Esophagus squamous epithelium (tissue), 5 donors: Measurements from ENCODE around the gene DIAPH3. TPM values are rescaled to one million over a fixed set of nuclear protein-coding genes. Genes with fewer than 3 reads are reported as not detected.

ENCODE experiments used
- DNase-seq: peaks from one replicate; lab custom pipeline; 2025; lab: John Stamatoyannopoulos, UW
- H3K27ac ChIP-seq, 4 donors: fragments of 200-600 bp; sonication (generic); one replicate each; pipeline ENCODE4 v1.5.1; 2016 to 2019; ENCODE audit warnings: mild to moderate bottlenecking in 1 of 4
- H3K27me3 ChIP-seq, 4 donors: fragments of 200-600 bp; sonication (generic); 1 replicate in 3 of 4; 2 replicates in 1 of 4; pipeline versions ENCODE4 v1.5.1 to v1.6.0; 2017 to 2021; ENCODE audit warnings: antibody characterized with exemption in 1 of 4
- H3K36me3 ChIP-seq, 3 donors: fragments of 200-600 bp; sonication (generic); one replicate each; pipeline ENCODE4 v1.5.1; 2016 to 2019
- H3K4me1 ChIP-seq, 3 donors: fragments of 200-600 bp; sonication (generic); one replicate each; pipeline ENCODE4 v1.5.1; 2017 to 2019
- H3K4me3 ChIP-seq, 4 donors: fragments of 200-600 bp; sonication (generic); 1 replicate in 3 of 4; 2 replicates in 1 of 4; pipeline ENCODE4 v1.5.1; 2016 to 2019; ENCODE audit warnings: mild to moderate bottlenecking in 2 of 4, moderate library complexity in 1 of 4
- H3K9me3 ChIP-seq, 3 donors: fragments of 200-600 bp; sonication (generic); one replicate each; pipeline ENCODE4 v1.5.1; 2016 to 2019
- POLR2A ChIP-seq, 4 donors: fragments of 450-650 bp; IDR thresholded peaks; one replicate each; pipeline ENCODE4 v1.6.1; 2017; ENCODE audit warnings: antibody characterized with exemption in 4 of 4, mild to moderate bottlenecking in 4 of 4, moderate library complexity in 3 of 4
- WGBS, 2 donors: methylation state at CpG; one replicate each; pipeline ENCODE4 v1.1.5; 2018; 5-methylcytosine and 5-hydroxymethylcytosine counted together
- intact Hi-C: fragments of 100-400 bp; cut with DNase I; formaldehyde crosslinking; loops from one replicate; pipeline ENCODE4 v1.15.0; 2022
- total RNA-seq, 4 donors: library from RNA; depleted of rRNA; stranded (reverse); fragments of >200 nt; gene quantifications; one replicate each; pipeline ENCODE4 v1.1.0, GENCODE V29; 2016
- TF ChIP-seq, protein P1 (sequence below), 6 experiments: fragments of 450-650 bp in 4 of 6; fragments of 200-600 bp in 2 of 6; sonication (generic) in 2 of 6; IDR thresholded peaks; one replicate each; pipeline ENCODE4 v1.5.1; 2016 to 2019; ENCODE audit warnings: antibody characterized with exemption in 6 of 6, mild to moderate bottlenecking in 4 of 6, moderate library complexity in 4 of 6
- donor health status: DM: yes; HTN: yes; CAD: no.

DIAPH3 gene
- total RNA-seq, 4 donors from 2014 or later = 2.2 to 11.1 (median 4.0) TPM

DNA sequence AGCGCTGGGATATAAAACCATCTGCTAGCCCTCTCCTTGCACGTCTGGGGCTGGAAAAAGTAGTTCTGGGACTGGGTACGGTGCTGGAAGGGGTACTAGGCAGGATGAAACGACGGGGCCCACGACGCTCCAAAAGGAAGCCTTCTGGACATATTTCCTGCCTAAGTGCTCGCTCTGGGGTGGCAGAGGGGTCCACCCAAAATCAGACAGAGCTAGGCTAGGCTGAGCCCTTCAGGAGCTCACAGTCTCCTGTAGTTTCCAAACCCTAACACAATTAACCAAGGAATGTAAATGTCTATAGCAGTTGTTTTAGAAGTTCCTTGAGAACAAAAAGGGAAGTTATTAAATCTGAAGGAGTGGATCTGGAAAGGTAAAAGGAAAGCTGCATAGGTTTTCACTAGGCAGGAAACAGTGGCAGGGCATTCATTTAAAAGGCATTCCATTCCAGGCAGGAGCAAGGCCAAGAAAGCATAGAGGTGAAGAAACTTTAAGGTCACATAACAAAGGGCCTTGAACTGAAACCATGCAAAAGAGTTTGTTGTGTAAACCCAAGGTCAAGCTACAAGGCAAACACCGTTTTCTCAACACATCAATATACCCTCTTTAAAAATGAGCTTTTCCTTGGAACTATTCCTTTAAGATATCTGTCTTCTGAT lies 634 bp upstream of the DIAPH3 start:
- no peak for DNase-seq

DNA sequence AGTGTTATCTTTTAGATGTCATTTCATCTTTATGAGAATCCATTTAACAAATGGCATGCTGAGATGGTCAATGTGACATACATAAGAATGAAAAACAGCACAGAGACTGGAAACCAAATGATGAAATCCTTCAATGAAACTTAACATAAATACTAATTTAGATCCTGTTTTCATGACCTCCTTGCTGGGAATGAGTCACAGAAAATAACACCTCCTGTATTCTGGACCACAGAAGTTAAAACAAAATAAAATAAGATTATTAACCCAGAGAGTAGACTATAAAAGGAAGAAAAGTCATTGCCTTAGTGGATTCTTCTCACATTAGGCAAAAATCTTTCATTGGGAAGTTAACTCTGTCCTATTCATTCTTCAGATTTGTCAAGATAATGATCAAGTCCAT lies 1.6 kb downstream of the DIAPH3 start:
- H3K9me3 ChIP-seq = no peaks in the 10 kb centered on the region
- H3K4me3 ChIP-seq = no peak overlapping the region
- H3K27me3 ChIP-seq = no peaks in the 10 kb centered on the region
- no peak overlapping the region for H3K27ac ChIP-seq
- no peak for DNase-seq
- H3K36me3 ChIP-seq = no peaks in the 10 kb centered on the region
- no peak for TF ChIP-seq POLR2A (IDR thresholded peaks at IDR 0.05)
- TF ChIP-seq, protein P1, sequence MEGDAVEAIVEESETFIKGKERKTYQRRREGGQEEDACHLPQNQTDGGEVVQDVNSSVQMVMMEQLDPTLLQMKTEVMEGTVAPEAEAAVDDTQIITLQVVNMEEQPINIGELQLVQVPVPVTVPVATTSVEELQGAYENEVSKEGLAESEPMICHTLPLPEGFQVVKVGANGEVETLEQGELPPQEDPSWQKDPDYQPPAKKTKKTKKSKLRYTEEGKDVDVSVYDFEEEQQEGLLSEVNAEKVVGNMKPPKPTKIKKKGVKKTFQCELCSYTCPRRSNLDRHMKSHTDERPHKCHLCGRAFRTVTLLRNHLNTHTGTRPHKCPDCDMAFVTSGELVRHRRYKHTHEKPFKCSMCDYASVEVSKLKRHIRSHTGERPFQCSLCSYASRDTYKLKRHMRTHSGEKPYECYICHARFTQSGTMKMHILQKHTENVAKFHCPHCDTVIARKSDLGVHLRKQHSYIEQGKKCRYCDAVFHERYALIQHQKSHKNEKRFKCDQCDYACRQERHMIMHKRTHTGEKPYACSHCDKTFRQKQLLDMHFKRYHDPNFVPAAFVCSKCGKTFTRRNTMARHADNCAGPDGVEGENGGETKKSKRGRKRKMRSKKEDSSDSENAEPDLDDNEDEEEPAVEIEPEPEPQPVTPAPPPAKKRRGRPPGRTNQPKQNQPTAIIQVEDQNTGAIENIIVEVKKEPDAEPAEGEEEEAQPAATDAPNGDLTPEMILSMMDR (IDR thresholded peaks at IDR 0.05) = no peak
- peaks cover 5 to 32% (median 7%) of the 10 kb centered on the region in 3 donors for H3K4me1 ChIP-seq
- intact Hi-C loops = no loop called here

More for the DNA sequence above, 634 bp upstream of the DIAPH3 start:
- H3K9me3 ChIP-seq = no peaks in the 10 kb centered on the region
- TF ChIP-seq, protein P1 (IDR thresholded peaks at IDR 0.05) = no peak
- peak in 1 of 4 donors; percentile 1 for TF ChIP-seq POLR2A (IDR thresholded peaks at IDR 0.05)
- H3K4me3 ChIP-seq = peak overlapping the region; percentile 51 to 78 (median 68)
- H3K27me3 ChIP-seq = no peaks in the 10 kb centered on the region
- 8 to 68% methylated on average over 1 to 6 of the region's 9 CpGs for WGBS, 2 donors
- H3K27ac ChIP-seq = peak overlapping the region; percentile 85 to 93 (median 90)
- intact Hi-C loops = no loop called here
- no peaks in the 10 kb centered on the region for H3K36me3 ChIP-seq
- peaks cover 5 to 27% (median 7%) of the 10 kb centered on the region in 3 donors for H3K4me1 ChIP-seq

DNA sequence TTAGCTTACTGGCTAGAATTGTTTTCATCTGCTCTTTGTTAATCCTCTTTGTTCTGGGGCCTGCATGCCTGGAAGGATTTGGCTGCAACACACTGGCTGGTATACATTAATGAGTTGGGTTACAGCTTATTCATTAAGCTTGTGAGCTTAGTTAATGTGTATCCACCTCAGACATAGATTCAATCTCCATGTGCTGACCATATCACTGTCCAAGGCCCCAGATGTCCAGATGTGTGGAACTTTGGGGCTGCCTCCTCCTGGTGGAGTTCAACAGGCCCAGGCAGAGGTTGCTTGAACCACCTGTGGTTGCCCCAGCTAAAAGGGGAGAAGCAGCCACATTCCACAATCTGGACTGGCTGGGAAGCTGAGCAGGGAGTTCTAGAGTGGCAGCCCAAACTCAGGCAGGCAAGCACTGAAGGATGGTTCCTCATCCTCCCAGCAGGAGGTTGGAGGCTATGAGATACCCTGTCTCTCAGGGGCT lies 5.4 kb downstream of the DIAPH3 start:
- H3K4me3 ChIP-seq = no peak overlapping the region
- TF ChIP-seq POLR2A (IDR thresholded peaks at IDR 0.05) = no peak
- TF ChIP-seq, protein P1 (IDR thresholded peaks at IDR 0.05) = no peak
- H3K9me3 ChIP-seq = no peaks in the 10 kb centered on the region
- no peak overlapping the region for H3K27ac ChIP-seq
- intact Hi-C loops = no loop called here
- H3K27me3 ChIP-seq = no peaks in the 10 kb centered on the region
- H3K36me3 ChIP-seq = no peaks in the 10 kb centered on the region
- peaks cover 0 to 17% (median 4%) of the 10 kb centered on the region in 3 donors for H3K4me1 ChIP-seq
- no peak for DNase-seq

DNA sequence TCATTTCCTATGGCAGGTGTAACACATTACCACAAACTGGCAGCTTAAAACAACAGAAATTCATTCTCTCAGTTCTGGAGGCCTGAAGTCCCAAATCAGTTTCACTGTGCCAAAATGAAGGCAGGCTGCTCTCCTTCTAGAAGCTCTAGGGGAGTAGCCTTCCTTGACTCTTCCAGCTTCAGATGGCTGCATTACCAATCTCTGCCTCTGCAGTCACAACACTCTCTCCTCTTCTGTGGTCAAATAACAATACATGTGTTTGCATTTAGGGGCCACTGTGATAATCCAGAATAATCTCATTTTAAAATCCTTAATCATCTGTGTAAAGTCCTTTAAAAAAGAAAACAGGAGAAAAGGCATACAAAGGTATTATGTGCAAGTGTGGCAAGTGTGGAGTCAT lies 7.8 kb downstream of the DIAPH3 start:
- TF ChIP-seq POLR2A (IDR thresholded peaks at IDR 0.05) = no peak
- TF ChIP-seq, protein P1 (IDR thresholded peaks at IDR 0.05) = peak in 1 of 6 experiments; percentile 20
- intact Hi-C loops = no loop called here
- DNase-seq = no peak

DNA sequence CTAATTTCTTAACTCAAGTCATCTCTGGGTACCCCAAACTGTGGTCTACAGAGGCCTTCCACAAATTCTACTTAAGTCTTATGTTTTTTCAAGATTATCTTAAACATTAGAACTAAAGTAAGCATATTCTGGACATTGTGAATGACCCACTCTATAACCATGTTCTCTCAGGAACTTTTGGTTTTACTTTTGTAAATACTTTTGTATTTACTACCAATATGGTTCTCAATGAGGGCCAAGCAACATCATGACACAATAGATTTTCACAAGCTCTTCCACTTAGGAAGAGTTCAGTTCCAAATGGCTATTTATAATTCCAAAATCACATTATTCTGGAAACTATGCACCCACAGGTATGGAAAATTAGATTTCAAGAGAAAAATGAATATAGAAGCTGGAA lies 10.8 kb downstream of the DIAPH3 start:
- intact Hi-C loops = no loop called here
- Histone ChIP-seq H3K9me3 (no peaks in the 10 kb centered on the region), H3K27me3 (no peaks in the 10 kb centered on the region), H3K4me3 (no peak overlapping the region), H3K4me1 (no peaks in the 10 kb centered on the region), H3K36me3 (no peaks in the 10 kb centered on the region), H3K27ac (no peak overlapping the region)
- TF ChIP-seq, protein P1 (IDR thresholded peaks at IDR 0.05) = no peak
- no peak for TF ChIP-seq POLR2A (IDR thresholded peaks at IDR 0.05)
- no peak for DNase-seq

More for the DNA sequence above, 7.8 kb downstream of the DIAPH3 start:
- H3K27me3 ChIP-seq = no peaks in the 10 kb centered on the region
- H3K27ac ChIP-seq = no peak overlapping the region
- H3K4me1 ChIP-seq = peaks cover 0 to 6% (median 0%) of the 10 kb centered on the region in 3 donors
- H3K9me3 ChIP-seq = no peaks in the 10 kb centered on the region
- H3K4me3 ChIP-seq = no peak overlapping the region
- H3K36me3 ChIP-seq = no peaks in the 10 kb centered on the region
